ENCODE data around the gene NCAN. TPM values are rescaled to one million over a fixed set of nuclear protein-coding genes. Genes with fewer than 3 reads are reported as not detected.
A peak's percentile ranks its signal among the peaks of the same experiment; 100 is the strongest.

Gene NCAN
- total and polyA plus RNA-seq, 2 of the 13 experiments (the other 11 are each of a cell fraction or from before 2014, with no cell fraction given), result not detected

DNA sequence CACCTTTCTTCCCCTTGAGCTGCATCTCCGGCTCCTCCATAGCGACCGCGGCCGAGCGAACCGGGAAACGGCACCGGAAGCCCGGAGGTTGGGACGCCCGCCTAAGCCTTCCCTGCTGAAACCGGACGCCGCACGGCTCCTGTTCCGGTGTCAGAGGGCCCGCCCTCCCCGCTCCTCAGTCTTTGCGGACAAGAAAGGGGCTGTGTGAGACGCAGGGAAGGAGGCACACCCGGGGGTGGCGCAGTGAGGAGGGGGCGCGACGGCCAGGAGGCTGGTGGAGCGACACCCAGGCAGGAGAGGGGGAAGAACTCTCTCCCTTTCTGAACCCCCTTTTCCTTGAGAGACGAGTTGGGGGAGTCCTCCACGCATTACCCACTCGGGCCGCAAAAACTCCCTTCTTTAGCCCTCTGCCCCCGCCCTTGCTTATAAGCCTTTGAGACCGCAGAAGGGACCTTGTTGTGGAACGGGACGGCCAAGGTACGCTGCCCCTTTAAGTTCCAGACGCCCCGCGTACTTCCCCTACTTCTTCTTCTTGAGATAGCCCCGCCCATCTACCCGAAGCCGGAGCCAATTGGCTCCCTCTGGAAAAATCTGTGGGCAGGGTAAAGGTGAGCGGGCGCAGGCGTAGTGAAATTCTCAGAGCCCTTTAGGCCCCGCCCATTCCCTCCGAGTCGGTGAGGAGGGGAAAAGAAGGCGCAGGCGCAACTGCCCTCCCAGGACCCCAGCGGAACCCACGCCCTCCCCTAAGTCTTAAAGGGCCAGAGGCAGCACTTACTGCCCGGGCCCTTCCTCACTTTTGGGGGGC is 19.5 kb upstream of the NCAN start, which contains the start of the genes BORCS8 and RFXANK (continued):
- TF ChIP-seq KMT2B (CRISPR knock-in tag; IDR thresholded peaks at IDR 0.05) (peak; percentile 85), ZNF879 (CRISPR knock-in tag; IDR thresholded peaks at IDR 0.05) (no peak), TRAFD1 (CRISPR knock-in tag; IDR thresholded peaks at IDR 0.05; ENCODE audit: borderline replicate concordance) (peak; percentile 70; the same call in 1 of the 2 replicates), SP5 (CRISPR knock-in tag; IDR thresholded peaks at IDR 0.05; ENCODE audit: borderline replicate concordance, low read depth) (peak; percentile 24; the same call in 1 of the 2 replicates), KLF15 (CRISPR knock-in tag; IDR thresholded peaks at IDR 0.05; ENCODE audit: borderline replicate concordance) (no peak), ARNT2 (CRISPR knock-in tag; IDR thresholded peaks at IDR 0.05; ENCODE audit: low read depth) (peak; percentile 70), NFE2L1 (CRISPR knock-in tag; IDR thresholded peaks at IDR 0.05; ENCODE audit: borderline replicate concordance) (no peak), ZSCAN5A (CRISPR knock-in tag; IDR thresholded peaks at IDR 0.05; ENCODE audit: borderline replicate concordance) (no peak; the same call in 1 of the 2 replicates), YY1 (IDR thresholded peaks at IDR 0.05; ENCODE audit: insufficient read depth, insufficient replicate concordance, low read depth, low read length) (peak; percentile 83), KDM4B (CRISPR knock-in tag; IDR thresholded peaks at IDR 0.05) (peak; percentile 19; the same call in 1 of the 2 replicates), ZNF556 (CRISPR knock-in tag; IDR thresholded peaks at IDR 0.05; ENCODE audit: borderline replicate concordance) (peak; percentile 89; the same call in 1 of the 2 replicates)
- TF ChIP-seq, protein P1, sequence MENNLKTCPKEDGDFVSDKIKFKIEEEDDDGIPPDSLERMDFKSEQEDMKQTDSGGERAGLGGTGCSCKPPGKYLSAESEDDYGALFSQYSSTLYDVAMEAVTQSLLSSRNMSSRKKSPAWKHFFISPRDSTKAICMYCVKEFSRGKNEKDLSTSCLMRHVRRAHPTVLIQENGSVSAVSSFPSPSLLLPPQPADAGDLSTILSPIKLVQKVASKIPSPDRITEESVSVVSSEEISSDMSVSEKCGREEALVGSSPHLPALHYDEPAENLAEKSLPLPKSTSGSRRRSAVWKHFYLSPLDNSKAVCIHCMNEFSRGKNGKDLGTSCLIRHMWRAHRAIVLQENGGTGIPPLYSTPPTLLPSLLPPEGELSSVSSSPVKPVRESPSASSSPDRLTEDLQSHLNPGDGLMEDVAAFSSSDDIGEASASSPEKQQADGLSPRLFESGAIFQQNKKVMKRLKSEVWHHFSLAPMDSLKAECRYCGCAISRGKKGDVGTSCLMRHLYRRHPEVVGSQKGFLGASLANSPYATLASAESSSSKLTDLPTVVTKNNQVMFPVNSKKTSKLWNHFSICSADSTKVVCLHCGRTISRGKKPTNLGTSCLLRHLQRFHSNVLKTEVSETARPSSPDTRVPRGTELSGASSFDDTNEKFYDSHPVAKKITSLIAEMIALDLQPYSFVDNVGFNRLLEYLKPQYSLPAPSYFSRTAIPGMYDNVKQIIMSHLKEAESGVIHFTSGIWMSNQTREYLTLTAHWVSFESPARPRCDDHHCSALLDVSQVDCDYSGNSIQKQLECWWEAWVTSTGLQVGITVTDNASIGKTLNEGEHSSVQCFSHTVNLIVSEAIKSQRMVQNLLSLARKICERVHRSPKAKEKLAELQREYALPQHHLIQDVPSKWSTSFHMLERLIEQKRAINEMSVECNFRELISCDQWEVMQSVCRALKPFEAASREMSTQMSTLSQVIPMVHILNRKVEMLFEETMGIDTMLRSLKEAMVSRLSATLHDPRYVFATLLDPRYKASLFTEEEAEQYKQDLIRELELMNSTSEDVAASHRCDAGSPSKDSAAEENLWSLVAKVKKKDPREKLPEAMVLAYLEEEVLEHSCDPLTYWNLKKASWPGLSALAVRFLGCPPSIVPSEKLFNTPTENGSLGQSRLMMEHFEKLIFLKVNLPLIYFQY (CRISPR knock-in tag; IDR thresholded peaks at IDR 0.05; ENCODE audit: borderline replicate concordance), result peak; percentile 72; the same call in 1 of the 2 replicates
- TF ChIP-seq, protein P2, sequence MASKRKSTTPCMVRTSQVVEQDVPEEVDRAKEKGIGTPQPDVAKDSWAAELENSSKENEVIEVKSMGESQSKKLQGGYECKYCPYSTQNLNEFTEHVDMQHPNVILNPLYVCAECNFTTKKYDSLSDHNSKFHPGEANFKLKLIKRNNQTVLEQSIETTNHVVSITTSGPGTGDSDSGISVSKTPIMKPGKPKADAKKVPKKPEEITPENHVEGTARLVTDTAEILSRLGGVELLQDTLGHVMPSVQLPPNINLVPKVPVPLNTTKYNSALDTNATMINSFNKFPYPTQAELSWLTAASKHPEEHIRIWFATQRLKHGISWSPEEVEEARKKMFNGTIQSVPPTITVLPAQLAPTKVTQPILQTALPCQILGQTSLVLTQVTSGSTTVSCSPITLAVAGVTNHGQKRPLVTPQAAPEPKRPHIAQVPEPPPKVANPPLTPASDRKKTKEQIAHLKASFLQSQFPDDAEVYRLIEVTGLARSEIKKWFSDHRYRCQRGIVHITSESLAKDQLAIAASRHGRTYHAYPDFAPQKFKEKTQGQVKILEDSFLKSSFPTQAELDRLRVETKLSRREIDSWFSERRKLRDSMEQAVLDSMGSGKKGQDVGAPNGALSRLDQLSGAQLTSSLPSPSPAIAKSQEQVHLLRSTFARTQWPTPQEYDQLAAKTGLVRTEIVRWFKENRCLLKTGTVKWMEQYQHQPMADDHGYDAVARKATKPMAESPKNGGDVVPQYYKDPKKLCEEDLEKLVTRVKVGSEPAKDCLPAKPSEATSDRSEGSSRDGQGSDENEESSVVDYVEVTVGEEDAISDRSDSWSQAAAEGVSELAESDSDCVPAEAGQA (IDR thresholded peaks at IDR 0.05; ENCODE audit: low read depth), result no peak; the same call in 1 of the 2 replicates
- TF ChIP-seq, protein P2 (CRISPR knock-in tag; IDR thresholded peaks at IDR 0.05; ENCODE audit: borderline replicate concordance), result no peak

Measured in HepG2 (cell line).